HL-60 (cell line): ENCODE measurements around the gene SP1.

Experiments used
- DNase-seq, 2 experiments: peaks; one replicate each; pipeline ENCODE4 v3.0.0-alpha.2; 2010 to 2020; ENCODE audit warnings: low read depth in 1 of 2, low spot score in 1 of 2
- H3K27ac ChIP-seq: fragments of 250-450 bp; sonication (Bioruptor Pico); replicated peaks from 2 replicates; pipeline ENCODE4 v1.5.1; 2020; ENCODE audit warnings: mild to moderate bottlenecking, moderate library complexity
- H3K27me3 ChIP-seq: fragments of 250-450 bp; sonication (Bioruptor Pico); 2 replicates; pipeline ENCODE4 v1.5.1; 2021; ENCODE audit warnings: mild to moderate bottlenecking, moderate library complexity; ENCODE audit not compliant: insufficient read depth, poor library complexity, severe bottlenecking
- H3K4me3 ChIP-seq: replicated peaks from 2 replicates; pipeline ENCODE4 v1.5.1; 2011; ENCODE audit warnings: mild to moderate bottlenecking, control low read depth, low read length; ENCODE audit not compliant: insufficient read depth
- GABPA ChIP-seq: IDR thresholded peaks from 2 replicates; pipeline ENCODE4 v1.6.1; 2012; ENCODE audit warnings: low read depth
- POLR2AphosphoS5 ChIP-seq: IDR thresholded peaks from 2 replicates; pipeline ENCODE4 v1.6.1; 2012; ENCODE audit warnings: low read depth
- SPI1 ChIP-seq: IDR thresholded peaks from 2 replicates; pipeline ENCODE4 v1.6.1; 2012; ENCODE audit warnings: low read depth, mild to moderate bottlenecking, borderline replicate concordance
- TF ChIP-seq, protein P1 (sequence below): IDR thresholded peaks from one replicate; pipeline ENCODE4 v1.5.1; 2011; ENCODE audit warnings: low read length, control low read depth, inconsistent platforms; ENCODE audit not compliant: insufficient read depth
- TF ChIP-seq, protein P2 (sequence below): IDR thresholded peaks from 2 replicates; pipeline ENCODE4 v1.6.1; 2012; ENCODE audit warnings: low read depth; ENCODE audit not compliant: insufficient replicate concordance

The SP1 gene

GRCh38 chr12:53343449-53343848, 36.5 kb upstream of the SP1 start:
- H3K27ac ChIP-seq, result no peak overlapping the region
- no peak for TF ChIP-seq POLR2AphosphoS5
- TF ChIP-seq, protein P1, sequence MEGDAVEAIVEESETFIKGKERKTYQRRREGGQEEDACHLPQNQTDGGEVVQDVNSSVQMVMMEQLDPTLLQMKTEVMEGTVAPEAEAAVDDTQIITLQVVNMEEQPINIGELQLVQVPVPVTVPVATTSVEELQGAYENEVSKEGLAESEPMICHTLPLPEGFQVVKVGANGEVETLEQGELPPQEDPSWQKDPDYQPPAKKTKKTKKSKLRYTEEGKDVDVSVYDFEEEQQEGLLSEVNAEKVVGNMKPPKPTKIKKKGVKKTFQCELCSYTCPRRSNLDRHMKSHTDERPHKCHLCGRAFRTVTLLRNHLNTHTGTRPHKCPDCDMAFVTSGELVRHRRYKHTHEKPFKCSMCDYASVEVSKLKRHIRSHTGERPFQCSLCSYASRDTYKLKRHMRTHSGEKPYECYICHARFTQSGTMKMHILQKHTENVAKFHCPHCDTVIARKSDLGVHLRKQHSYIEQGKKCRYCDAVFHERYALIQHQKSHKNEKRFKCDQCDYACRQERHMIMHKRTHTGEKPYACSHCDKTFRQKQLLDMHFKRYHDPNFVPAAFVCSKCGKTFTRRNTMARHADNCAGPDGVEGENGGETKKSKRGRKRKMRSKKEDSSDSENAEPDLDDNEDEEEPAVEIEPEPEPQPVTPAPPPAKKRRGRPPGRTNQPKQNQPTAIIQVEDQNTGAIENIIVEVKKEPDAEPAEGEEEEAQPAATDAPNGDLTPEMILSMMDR, result no peak
- TF ChIP-seq, protein P2, sequence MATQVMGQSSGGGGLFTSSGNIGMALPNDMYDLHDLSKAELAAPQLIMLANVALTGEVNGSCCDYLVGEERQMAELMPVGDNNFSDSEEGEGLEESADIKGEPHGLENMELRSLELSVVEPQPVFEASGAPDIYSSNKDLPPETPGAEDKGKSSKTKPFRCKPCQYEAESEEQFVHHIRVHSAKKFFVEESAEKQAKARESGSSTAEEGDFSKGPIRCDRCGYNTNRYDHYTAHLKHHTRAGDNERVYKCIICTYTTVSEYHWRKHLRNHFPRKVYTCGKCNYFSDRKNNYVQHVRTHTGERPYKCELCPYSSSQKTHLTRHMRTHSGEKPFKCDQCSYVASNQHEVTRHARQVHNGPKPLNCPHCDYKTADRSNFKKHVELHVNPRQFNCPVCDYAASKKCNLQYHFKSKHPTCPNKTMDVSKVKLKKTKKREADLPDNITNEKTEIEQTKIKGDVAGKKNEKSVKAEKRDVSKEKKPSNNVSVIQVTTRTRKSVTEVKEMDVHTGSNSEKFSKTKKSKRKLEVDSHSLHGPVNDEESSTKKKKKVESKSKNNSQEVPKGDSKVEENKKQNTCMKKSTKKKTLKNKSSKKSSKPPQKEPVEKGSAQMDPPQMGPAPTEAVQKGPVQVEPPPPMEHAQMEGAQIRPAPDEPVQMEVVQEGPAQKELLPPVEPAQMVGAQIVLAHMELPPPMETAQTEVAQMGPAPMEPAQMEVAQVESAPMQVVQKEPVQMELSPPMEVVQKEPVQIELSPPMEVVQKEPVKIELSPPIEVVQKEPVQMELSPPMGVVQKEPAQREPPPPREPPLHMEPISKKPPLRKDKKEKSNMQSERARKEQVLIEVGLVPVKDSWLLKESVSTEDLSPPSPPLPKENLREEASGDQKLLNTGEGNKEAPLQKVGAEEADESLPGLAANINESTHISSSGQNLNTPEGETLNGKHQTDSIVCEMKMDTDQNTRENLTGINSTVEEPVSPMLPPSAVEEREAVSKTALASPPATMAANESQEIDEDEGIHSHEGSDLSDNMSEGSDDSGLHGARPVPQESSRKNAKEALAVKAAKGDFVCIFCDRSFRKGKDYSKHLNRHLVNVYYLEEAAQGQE, result no peak
- TF ChIP-seq GABPA, result no peak
- TF ChIP-seq SPI1, result no peak
- no peak overlapping the region for H3K4me3 ChIP-seq
- DNase-seq, result no peak
- H3K27me3 ChIP-seq, result peaks cover 2% of the 10 kb centered on the region

GRCh38 chr12:53343969-53344368, 36.0 kb upstream of the SP1 start:
- Histone ChIP-seq H3K27me3 (no peaks in the 10 kb centered on the region), H3K27ac (no peak overlapping the region), H3K4me3 (no peak overlapping the region)
- no peak for DNase-seq
- TF ChIP-seq, protein P1, result no peak
- TF ChIP-seq POLR2AphosphoS5, result no peak
- TF ChIP-seq, protein P2, result no peak
- TF ChIP-seq GABPA, result no peak
- no peak for TF ChIP-seq SPI1

- no peak for TF ChIP-seq SPI1
- TF ChIP-seq, protein P2, result no peak
- TF ChIP-seq POLR2AphosphoS5, result no peak
- TF ChIP-seq, protein P1, result no peak
- TF ChIP-seq GABPA, result no peak
- H3K27ac ChIP-seq, result no peak overlapping the region
- no peaks in the 10 kb centered on the region for H3K27me3 ChIP-seq
- DNase-seq, result no peak
- H3K4me3 ChIP-seq, result peak overlapping the region; percentile 45
Observed at GRCh38 chr12:53344487-53344823, 35.5 kb upstream of the SP1 start.
